DOHH2 (cell line): ENCODE measurements around the gene PLEKHG2.

Experiments
- CTCF ChIP-seq: fragments of 200-600 bp; sonication (generic); IDR thresholded peaks from one replicate; pipeline ENCODE4 v1.5.1; 2014; ENCODE audit warnings: antibody characterized with exemption, mild to moderate bottlenecking, low read depth, low read length; ENCODE audit not compliant: poor library complexity, severe bottlenecking
- EZH2phosphoT487 ChIP-seq: fragments of 200-600 bp; sonication (generic); IDR thresholded peaks from 2 replicates; pipeline ENCODE4 v1.6.1; 2017; ENCODE audit warnings: borderline replicate concordance, mild to moderate bottlenecking, antibody characterized with exemption, low read length, moderate library complexity, mixed read lengths

GRCh38 chr19:39400061-39400460 lies 12.4 kb upstream of the PLEKHG2 start:
- TF ChIP-seq CTCF (no peak), EZH2phosphoT487 (no peak)
